Upper lobe of left lung (tissue), 4 donors: ENCODE measurements around the gene QKI.

Experiments used
- EP300 ChIP-seq, 4 donors: sonication (generic); formaldehyde crosslinking; IDR thresholded peaks; one replicate each; pipeline ENCODE4 v1.5.1; 2017; ENCODE audit warnings: antibody characterized with exemption in 4 of 4, control low read depth in 2 of 4
- POLR2A ChIP-seq, 4 donors: fragments of 450-650 bp; IDR thresholded peaks; one replicate each; pipeline ENCODE4 v1.5.1; 2016 to 2017; ENCODE audit warnings: antibody characterized with exemption in 4 of 4, mild to moderate bottlenecking in 2 of 4
- TF ChIP-seq, protein P1 (sequence below), 6 experiments: fragments of 450-650 bp in 4 of 6; fragments of 200-600 bp in 2 of 6; sonication (generic) in 2 of 6; IDR thresholded peaks; one replicate each; pipeline ENCODE4 v1.5.1; 2016 to 2019; ENCODE audit warnings: antibody characterized with exemption in 6 of 6

DNA sequence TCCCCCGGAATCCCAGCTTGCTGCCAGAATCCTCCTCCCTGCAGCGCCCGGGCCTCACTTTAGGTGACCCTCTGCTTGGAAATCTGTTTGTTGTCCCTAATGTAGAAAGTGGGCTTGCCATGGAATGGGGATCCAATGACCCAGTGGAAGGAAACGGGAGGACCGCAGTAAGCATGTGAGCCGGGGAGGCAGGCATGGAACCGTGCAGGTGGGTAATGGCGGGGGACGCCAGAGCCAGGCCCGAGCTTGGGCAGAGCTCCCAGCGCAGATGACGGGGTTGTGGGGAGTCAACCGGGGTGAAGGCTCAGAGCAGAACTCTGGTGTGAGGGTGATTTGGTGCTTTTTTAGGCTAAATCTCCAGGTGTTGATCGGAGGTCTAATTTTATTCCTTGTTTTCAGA is 188.3 kb downstream of the QKI start:
- TF ChIP-seq, protein P1, sequence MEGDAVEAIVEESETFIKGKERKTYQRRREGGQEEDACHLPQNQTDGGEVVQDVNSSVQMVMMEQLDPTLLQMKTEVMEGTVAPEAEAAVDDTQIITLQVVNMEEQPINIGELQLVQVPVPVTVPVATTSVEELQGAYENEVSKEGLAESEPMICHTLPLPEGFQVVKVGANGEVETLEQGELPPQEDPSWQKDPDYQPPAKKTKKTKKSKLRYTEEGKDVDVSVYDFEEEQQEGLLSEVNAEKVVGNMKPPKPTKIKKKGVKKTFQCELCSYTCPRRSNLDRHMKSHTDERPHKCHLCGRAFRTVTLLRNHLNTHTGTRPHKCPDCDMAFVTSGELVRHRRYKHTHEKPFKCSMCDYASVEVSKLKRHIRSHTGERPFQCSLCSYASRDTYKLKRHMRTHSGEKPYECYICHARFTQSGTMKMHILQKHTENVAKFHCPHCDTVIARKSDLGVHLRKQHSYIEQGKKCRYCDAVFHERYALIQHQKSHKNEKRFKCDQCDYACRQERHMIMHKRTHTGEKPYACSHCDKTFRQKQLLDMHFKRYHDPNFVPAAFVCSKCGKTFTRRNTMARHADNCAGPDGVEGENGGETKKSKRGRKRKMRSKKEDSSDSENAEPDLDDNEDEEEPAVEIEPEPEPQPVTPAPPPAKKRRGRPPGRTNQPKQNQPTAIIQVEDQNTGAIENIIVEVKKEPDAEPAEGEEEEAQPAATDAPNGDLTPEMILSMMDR (IDR thresholded peaks at IDR 0.05): no peak
- TF ChIP-seq POLR2A (IDR thresholded peaks at IDR 0.05) (no peak), EP300 (IDR thresholded peaks at IDR 0.05) (no peak)
